Progenitor cell of endocrine pancreas (in vitro differentiated cells): Measurements from ENCODE around the gene LRMDA. TPM values are rescaled to one million over a fixed set of nuclear protein-coding genes. Genes with fewer than 3 reads are reported as not detected.

Experiments used
- DNase-seq: peaks from one replicate; pipeline ENCODE4 v3.0.0; 2021; ENCODE audit warnings: low spot score; ENCODE audit not compliant: unreplicated experiment
- H3K27ac Mint-ChIP-seq: 2 replicates; pipeline ENCODE4 v1.8.0; 2021; ENCODE audit warnings: mild to moderate bottlenecking, moderate library complexity, mixed read lengths
- H3K27me3 Mint-ChIP-seq: 2 replicates; pipeline ENCODE4 v1.8.0; 2021; ENCODE audit warnings: mixed read lengths
- H3K36me3 Mint-ChIP-seq: 2 replicates; pipeline ENCODE4 v1.8.0; 2022; ENCODE audit warnings: mixed read lengths; ENCODE audit not compliant: insufficient read depth
- H3K4me1 Mint-ChIP-seq: 2 replicates; pipeline ENCODE4 v1.8.0; 2021; ENCODE audit warnings: low read depth, mixed read lengths
- H3K4me3 Mint-ChIP-seq: 2 replicates; pipeline ENCODE4 v1.8.0; 2021; ENCODE audit warnings: low read depth, mild to moderate bottlenecking, moderate library complexity, mixed read lengths
- H3K9me3 Mint-ChIP-seq: 2 replicates; pipeline ENCODE4 v1.8.0; 2021; ENCODE audit warnings: low read depth, mixed read lengths
- CTCF ChIP-seq: fragments of 200-600 bp; sonication (generic); IDR thresholded peaks from one replicate; pipeline ENCODE4 v1.5.0; 2021; ENCODE audit warnings: antibody characterized with exemption, mild to moderate bottlenecking; ENCODE audit not compliant: unreplicated experiment
- total RNA-seq: library from RNA; stranded (reverse); gene quantifications from 2 replicates; pipeline ENCODE4 v1.2.1, GENCODE V29; 2021

Gene LRMDA
- total RNA-seq, 1 donor from 2014 or later, result 6.5 TPM

GRCh38 chr10:75682649-75683557, 251.5 kb downstream of the LRMDA start:
- H3K27ac Mint-ChIP-seq, result no peak overlapping the region

GRCh38 chr10:75685187-75685586, 253.8 kb downstream of the LRMDA start:
- no peaks in the 10 kb centered on the region for H3K27me3 Mint-ChIP-seq
- H3K27ac Mint-ChIP-seq, result no peak overlapping the region
- no peak for DNase-seq
- no peaks in the 10 kb centered on the region for H3K36me3 Mint-ChIP-seq
- peaks cover 12% of the 10 kb centered on the region for H3K9me3 Mint-ChIP-seq
- no peak overlapping the region for H3K4me3 Mint-ChIP-seq
- H3K4me1 Mint-ChIP-seq, result peaks cover 5% of the 10 kb centered on the region
- no peak for TF ChIP-seq CTCF

More at GRCh38 chr10:75682649-75683557, 251.5 kb downstream of the LRMDA start:
- no peak for DNase-seq
- no peak for TF ChIP-seq CTCF
- Mint-ChIP-seq H3K27me3 (peaks cover 4% of the 10 kb centered on the region), H3K36me3 (no peaks in the 10 kb centered on the region), H3K4me1 (peaks cover 5% of the 10 kb centered on the region), H3K9me3 (peaks cover 6% of the 10 kb centered on the region), H3K4me3 (no peak overlapping the region)

GRCh38 chr10:75688506-75689300, 257.3 kb downstream of the LRMDA start:
- TF ChIP-seq CTCF, result no peak
- DNase-seq, result no peak
- Mint-ChIP-seq H3K9me3 (peaks cover 12% of the 10 kb centered on the region), H3K27ac (no peak overlapping the region), H3K36me3 (no peaks in the 10 kb centered on the region), H3K27me3 (no peaks in the 10 kb centered on the region), H3K4me1 (peaks cover 5% of the 10 kb centered on the region), H3K4me3 (no peak overlapping the region)

- H3K36me3 Mint-ChIP-seq, result no peaks in the 10 kb centered on the region
- H3K4me3 Mint-ChIP-seq, result no peak overlapping the region
- no peak overlapping the region for H3K27ac Mint-ChIP-seq
- TF ChIP-seq CTCF, result no peak
- peaks cover 4% of the 10 kb centered on the region for H3K9me3 Mint-ChIP-seq
- H3K4me1 Mint-ChIP-seq, result no peaks in the 10 kb centered on the region
- peaks cover 2% of the 10 kb centered on the region for H3K27me3 Mint-ChIP-seq
- no peak for DNase-seq
These were observed 262.1 kb downstream of the LRMDA start for GRCh38 chr10:75693489-75693888.

GRCh38 chr10:75694269-75694668, 262.8 kb downstream of the LRMDA start:
- no peak for DNase-seq
- H3K36me3 Mint-ChIP-seq, result no peaks in the 10 kb centered on the region
- no peak overlapping the region for H3K4me3 Mint-ChIP-seq
- H3K9me3 Mint-ChIP-seq, result peaks cover 4% of the 10 kb centered on the region
- H3K4me1 Mint-ChIP-seq, result no peaks in the 10 kb centered on the region
- TF ChIP-seq CTCF, result no peak
- H3K27ac Mint-ChIP-seq, result no peak overlapping the region
- H3K27me3 Mint-ChIP-seq, result peaks cover 2% of the 10 kb centered on the region
